Ureter (tissue), 1 donor: ENCODE measurements around the gene PKDCC. TPM values are rescaled to one million over a fixed set of nuclear protein-coding genes. Genes with fewer than 3 reads are reported as not detected.

Source experiments
- DNase-seq: peaks from one replicate; pipeline ENCODE4 v3.0.0-alpha.2; 2020; ENCODE audit warnings: low spot score
- total RNA-seq: library from RNA; stranded (reverse); gene quantifications from one replicate; pipeline ENCODE4 v1.2.4, GENCODE V29; 2023
- donor health status: DM: yes; HTN: yes; CAD: no.

Gene PKDCC
- total RNA-seq, 1 donor from 2014 or later = 60.4 TPM

DNA sequence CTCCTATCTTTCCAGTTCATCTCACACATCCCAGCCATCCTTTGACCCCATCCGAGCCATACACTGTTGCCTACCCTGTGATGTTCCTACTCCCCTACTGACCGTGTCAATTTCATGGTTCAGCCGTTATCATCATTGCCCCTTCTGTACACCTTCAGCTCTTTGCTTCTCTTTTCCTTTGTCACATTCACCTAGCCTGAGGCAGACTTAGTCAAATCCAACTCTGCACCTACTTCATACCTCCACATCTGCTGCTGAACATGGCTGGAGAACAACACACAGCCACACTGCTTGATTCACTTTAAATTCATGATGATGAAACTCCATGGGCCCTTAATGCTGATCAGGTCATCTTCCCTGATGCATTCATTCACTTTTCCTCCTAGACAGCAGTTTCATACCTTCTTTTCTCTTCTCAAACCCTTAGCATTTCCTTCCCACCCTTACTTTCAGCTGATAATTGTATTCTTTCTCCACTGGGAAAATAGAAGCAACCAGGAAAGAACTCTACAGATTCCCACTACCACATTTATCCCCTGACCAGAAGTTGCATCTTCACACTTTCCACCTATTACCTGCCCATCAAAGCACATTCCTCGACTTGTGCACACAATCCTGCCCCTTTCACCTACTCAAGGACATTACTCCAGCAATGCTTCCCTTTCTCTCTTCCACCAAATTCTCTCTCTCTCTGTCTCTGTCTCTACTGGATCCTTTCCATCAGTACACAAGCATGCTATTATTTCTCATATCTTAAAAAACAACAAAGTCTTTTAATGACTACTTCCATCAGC is 59.6 kb downstream of the PKDCC start:
- DNase-seq = no peak

Other genes with a start within 250 kb of the PKDCC start
- 99.1 TPM for gene EML4, start 121.3 kb downstream of the PKDCC start, total RNA-seq